PFSK-1 (cell line): ENCODE results near the gene IMPA2.

Experiments used
- FOXP2 ChIP-seq: optimal IDR thresholded peaks from 2 replicates; pipeline ENCODE3; 2011; ENCODE audit warnings: borderline replicate concordance, control low read depth, inconsistent platforms; ENCODE audit not compliant: insufficient read depth; ENCODE audit errors: extremely low read length, extremely low read depth
- POLR2AphosphoS5 ChIP-seq: IDR thresholded peaks from 2 replicates; pipeline ENCODE4 v1.6.1; 2012; ENCODE audit warnings: low read depth, mild to moderate bottlenecking, control low read depth, low read length, moderate library complexity
- SIN3A ChIP-seq: IDR thresholded peaks from 2 replicates; pipeline ENCODE4 v1.6.1; 2012; ENCODE audit warnings: mild to moderate bottlenecking, low read length, moderate library complexity, borderline replicate concordance; ENCODE audit not compliant: insufficient read depth
- TAF1 ChIP-seq: IDR thresholded peaks from 2 replicates; pipeline ENCODE4 v1.6.1; 2012; ENCODE audit warnings: low read length, control low read depth, borderline replicate concordance; ENCODE audit not compliant: insufficient read depth
- TF ChIP-seq, protein P1 (sequence below), 2 experiments: IDR thresholded peaks; 2 replicates each; pipeline versions ENCODE4 v1.6.1 to v1.8.0; 2011 to 2012; ENCODE audit warnings: low read depth in 2 of 2, low read length in 2 of 2, control low read depth in 1 of 2, inconsistent platforms in 1 of 2, mild to moderate bottlenecking in 1 of 2, moderate library complexity in 1 of 2; ENCODE audit not compliant: insufficient read depth in 1 of 2

Gene IMPA2

GRCh38 chr18:12014086-12014485, 32.8 kb downstream of the IMPA2 start:
- TF ChIP-seq TAF1: no peak
- no peak for TF ChIP-seq POLR2AphosphoS5
- TF ChIP-seq FOXP2: no peak
- TF ChIP-seq, protein P1, sequence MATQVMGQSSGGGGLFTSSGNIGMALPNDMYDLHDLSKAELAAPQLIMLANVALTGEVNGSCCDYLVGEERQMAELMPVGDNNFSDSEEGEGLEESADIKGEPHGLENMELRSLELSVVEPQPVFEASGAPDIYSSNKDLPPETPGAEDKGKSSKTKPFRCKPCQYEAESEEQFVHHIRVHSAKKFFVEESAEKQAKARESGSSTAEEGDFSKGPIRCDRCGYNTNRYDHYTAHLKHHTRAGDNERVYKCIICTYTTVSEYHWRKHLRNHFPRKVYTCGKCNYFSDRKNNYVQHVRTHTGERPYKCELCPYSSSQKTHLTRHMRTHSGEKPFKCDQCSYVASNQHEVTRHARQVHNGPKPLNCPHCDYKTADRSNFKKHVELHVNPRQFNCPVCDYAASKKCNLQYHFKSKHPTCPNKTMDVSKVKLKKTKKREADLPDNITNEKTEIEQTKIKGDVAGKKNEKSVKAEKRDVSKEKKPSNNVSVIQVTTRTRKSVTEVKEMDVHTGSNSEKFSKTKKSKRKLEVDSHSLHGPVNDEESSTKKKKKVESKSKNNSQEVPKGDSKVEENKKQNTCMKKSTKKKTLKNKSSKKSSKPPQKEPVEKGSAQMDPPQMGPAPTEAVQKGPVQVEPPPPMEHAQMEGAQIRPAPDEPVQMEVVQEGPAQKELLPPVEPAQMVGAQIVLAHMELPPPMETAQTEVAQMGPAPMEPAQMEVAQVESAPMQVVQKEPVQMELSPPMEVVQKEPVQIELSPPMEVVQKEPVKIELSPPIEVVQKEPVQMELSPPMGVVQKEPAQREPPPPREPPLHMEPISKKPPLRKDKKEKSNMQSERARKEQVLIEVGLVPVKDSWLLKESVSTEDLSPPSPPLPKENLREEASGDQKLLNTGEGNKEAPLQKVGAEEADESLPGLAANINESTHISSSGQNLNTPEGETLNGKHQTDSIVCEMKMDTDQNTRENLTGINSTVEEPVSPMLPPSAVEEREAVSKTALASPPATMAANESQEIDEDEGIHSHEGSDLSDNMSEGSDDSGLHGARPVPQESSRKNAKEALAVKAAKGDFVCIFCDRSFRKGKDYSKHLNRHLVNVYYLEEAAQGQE (IDR thresholded peaks at IDR 0.05; ENCODE audit: insufficient read depth in 1 of 2, low read depth in 2 of 2, low read length in 2 of 2): no peak
- TF ChIP-seq SIN3A: no peak

GRCh38 chr18:12014521-12015415, 33.5 kb downstream of the IMPA2 start:
- TF ChIP-seq SIN3A: no peak
- TF ChIP-seq FOXP2: no peak
- TF ChIP-seq POLR2AphosphoS5: no peak
- TF ChIP-seq, protein P1 (IDR thresholded peaks at IDR 0.05; ENCODE audit: insufficient read depth in 1 of 2, low read depth in 2 of 2, low read length in 2 of 2): no peak
- no peak for TF ChIP-seq TAF1

DNA sequence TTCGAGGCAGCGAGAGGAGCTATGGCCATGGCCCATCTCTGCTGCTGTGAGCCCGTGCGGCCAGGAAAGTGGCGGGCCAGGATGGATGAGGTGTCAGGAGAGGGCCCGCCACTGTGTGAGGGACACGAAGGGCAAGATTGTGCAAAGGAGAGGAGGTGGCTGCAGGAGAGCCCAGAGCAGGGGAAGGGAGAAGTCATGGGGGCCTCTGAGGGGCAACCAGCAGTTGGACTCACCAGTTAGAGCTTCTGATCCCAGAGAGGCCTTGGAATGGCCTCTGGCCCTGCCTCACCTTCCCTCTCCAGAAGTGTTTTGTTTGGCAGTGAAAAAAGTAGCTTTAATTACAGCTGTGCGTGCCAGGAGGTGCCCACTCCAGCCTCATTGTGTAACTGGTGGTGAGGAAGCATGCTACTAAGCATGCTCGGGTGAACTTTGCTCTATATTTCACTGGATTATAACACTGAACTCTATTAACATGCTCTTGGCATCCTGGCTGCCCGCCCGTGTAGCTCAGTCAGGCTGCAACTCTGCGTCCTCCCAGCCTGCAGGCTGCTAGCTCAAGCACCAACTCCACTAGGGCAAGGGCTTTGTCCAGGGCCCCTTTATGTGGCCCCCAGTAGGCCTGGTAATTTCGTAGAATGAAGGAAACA, 34.2 kb downstream of the IMPA2 start:
- TF ChIP-seq POLR2AphosphoS5: no peak
- TF ChIP-seq, protein P1 (IDR thresholded peaks at IDR 0.05; ENCODE audit: insufficient read depth in 1 of 2, low read depth in 2 of 2, low read length in 2 of 2): no peak
- no peak for TF ChIP-seq TAF1
- TF ChIP-seq FOXP2: no peak
- TF ChIP-seq SIN3A: no peak

DNA sequence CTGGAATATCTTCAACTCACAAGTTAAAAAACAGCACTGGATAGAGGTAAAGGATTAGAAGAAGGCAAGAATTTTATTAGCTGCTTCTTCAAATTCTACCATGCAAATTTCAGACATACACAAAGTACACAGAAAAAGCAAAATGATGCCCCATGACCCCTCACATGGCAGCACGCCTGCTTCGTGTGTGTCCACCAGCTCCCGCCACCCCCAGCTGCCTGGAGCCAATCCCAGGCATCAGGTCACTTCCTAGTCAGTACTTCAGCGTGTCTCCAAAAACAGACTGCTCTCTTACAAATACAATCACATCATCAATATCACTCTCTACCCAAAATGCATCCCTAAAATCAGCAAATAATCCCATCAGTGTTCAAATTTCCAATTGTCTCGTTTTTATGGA, 35.8 kb downstream of the IMPA2 start:
- TF ChIP-seq TAF1: no peak
- TF ChIP-seq, protein P1 (IDR thresholded peaks at IDR 0.05; ENCODE audit: insufficient read depth in 1 of 2, low read depth in 2 of 2, low read length in 2 of 2): no peak
- TF ChIP-seq FOXP2: no peak
- no peak for TF ChIP-seq POLR2AphosphoS5
- no peak for TF ChIP-seq SIN3A
